OCI-LY7 (cell line): ENCODE measurements around the gene THRB. TPM values are rescaled to one million over a fixed set of nuclear protein-coding genes. Genes with fewer than 3 reads are reported as not detected.

Source experiments
- BruUV-seq: library from RNA; stranded (reverse); fragments of 400-500 nt; replicated peaks from 2 replicates; lab custom pipeline; 2021; lab: Mats Ljungman, UMichigan
- CTCF ChIA-PET: fragments of 300-600 bp; sonication (Branson Sonifier 250); formaldehyde crosslinking; loops from one replicate; lab custom pipeline; 2022; ENCODE audit warnings: antibody characterized with exemption; ENCODE audit not compliant: unreplicated experiment; lab: Charles Lee
- POLR2A ChIA-PET: fragments of 300-600 bp; sonication (Branson Sonifier 250); formaldehyde crosslinking; loops from one replicate; lab custom pipeline; 2022; ENCODE audit warnings: antibody characterized with exemption; lab: Charles Lee
- DNase-seq: peaks from one replicate; pipeline ENCODE4 v3.0.0-alpha.2; 2015; ENCODE audit warnings: low spot score
- H2AFZ ChIP-seq: fragments of 200-600 bp; sonication (generic), shearing (Covaris generic); 2 replicates; pipeline ENCODE4 v1.6.1; 2014; ENCODE audit warnings: mild to moderate bottlenecking, antibody characterized with exemption, low read length, moderate library complexity
- H3K27ac ChIP-seq: fragments of 200-600 bp; sonication (generic); 2 replicates; pipeline ENCODE4 v1.5.1; 2014; ENCODE audit warnings: mixed run types, low read depth, mild to moderate bottlenecking, moderate library complexity, low read length, inconsistent platforms; ENCODE audit not compliant: poor library complexity, severe bottlenecking
- H3K36me3 ChIP-seq: fragments of 200-600 bp; sonication (generic); 2 replicates; pipeline ENCODE4 v1.6.1; 2014; ENCODE audit warnings: mild to moderate bottlenecking, antibody characterized with exemption, low read length, moderate library complexity, mixed read lengths; ENCODE audit not compliant: insufficient read depth
- H3K4me1 ChIP-seq: fragments of 200-600 bp; sonication (generic); 2 replicates; pipeline ENCODE4 v1.5.1; 2014; ENCODE audit warnings: mild to moderate bottlenecking, low read length; ENCODE audit not compliant: insufficient read depth, poor library complexity, severe bottlenecking
- H3K4me2 ChIP-seq: fragments of 200-600 bp; sonication (generic); 2 replicates; pipeline ENCODE4 v1.6.1; 2014; ENCODE audit warnings: mild to moderate bottlenecking, low read length
- H3K4me3 ChIP-seq: fragments of 200-600 bp; sonication (generic); 2 replicates; pipeline ENCODE4 v1.5.1; 2014; ENCODE audit warnings: mild to moderate bottlenecking, low read depth, low read length; ENCODE audit not compliant: poor library complexity, severe bottlenecking
- H3K79me2 ChIP-seq: fragments of 200-600 bp; sonication (generic); 2 replicates; pipeline ENCODE4 v1.6.1; 2016; ENCODE audit warnings: low read depth, mild to moderate bottlenecking, low read length, moderate library complexity, mixed read lengths; ENCODE audit not compliant: insufficient read depth
- H3K9me2 ChIP-seq: fragments of 200-600 bp; sonication (generic); 2 replicates; pipeline ENCODE4 v1.6.1; 2016; ENCODE audit warnings: mild to moderate bottlenecking, low read length, mixed read lengths; ENCODE audit not compliant: insufficient read depth
- H3K9me3 ChIP-seq: fragments of 200-600 bp; sonication (generic); 2 replicates; pipeline ENCODE4 v1.6.1; 2014; ENCODE audit warnings: mild to moderate bottlenecking, mixed run types, low read length, mixed read lengths
- H4K20me1 ChIP-seq: fragments of 200-600 bp; sonication (generic); 2 replicates; pipeline ENCODE4 v1.6.1; 2014; ENCODE audit warnings: mild to moderate bottlenecking, antibody characterized with exemption, low read length, moderate library complexity, mixed read lengths; ENCODE audit not compliant: insufficient read depth
- EZH2phosphoT487 ChIP-seq: fragments of 200-600 bp; sonication (generic); IDR thresholded peaks from 2 replicates; pipeline ENCODE4 v1.6.1; 2018; ENCODE audit warnings: low read depth, borderline replicate concordance, mild to moderate bottlenecking, mixed run types, antibody characterized with exemption, low read length, moderate library complexity, mixed read lengths
- intact Hi-C: fragments of 100-400 bp; cut with micrococcal nuclease; formaldehyde crosslinking; loops from one replicate; pipeline ENCODE4 v1.10.0; 2022; ENCODE audit not compliant: unreplicated experiment
- total RNA-seq, 2 experiments: library from RNA; depleted of rRNA in 1 of 2; stranded (reverse); fragments of >200 nt in 1 of 2; shearing (Covaris generic) in 1 of 2; gene quantifications; 2 replicates each; pipeline ENCODE4 v1.2.3, GENCODE V29; 2014 to 2022
- TF ChIP-seq, protein P1 (sequence below): fragments of 200-600 bp; sonication (generic); conservative IDR thresholded peaks from 2 replicates; pipeline ENCODE4 v1.5.1; 2014; ENCODE audit warnings: mild to moderate bottlenecking, antibody characterized with exemption, low read length, moderate library complexity, mixed read lengths

Gene THRB
- total RNA-seq, 2 experiments from 2014 or later, result not detected

DNA sequence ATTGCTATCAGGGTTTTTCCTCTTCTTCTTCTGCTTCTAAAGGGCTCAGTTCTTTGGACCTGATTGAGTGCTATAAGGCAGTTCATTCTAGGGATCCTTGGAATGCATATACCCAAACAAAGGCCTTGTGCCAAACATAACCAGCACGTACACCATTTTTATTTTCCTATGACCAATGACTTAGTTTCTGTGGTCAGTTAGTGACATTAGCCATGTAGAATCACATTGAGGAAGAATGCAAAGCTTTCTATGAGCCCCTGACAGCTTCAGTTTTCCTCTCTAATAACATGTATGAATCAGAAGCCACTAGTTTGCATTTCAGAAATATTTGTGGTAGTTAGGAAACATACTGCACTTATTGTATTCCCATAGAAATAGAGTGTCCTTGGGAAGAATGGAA lies 240.0 kb downstream of the THRB start:
- POLR2A ChIA-PET, result interaction anchor here (0.5 to 0.6 kb wide), 2 partner anchors 159 to 212 kb away, joined by 3 read pairs; no protein-coding TSS in a partner anchor
- intact Hi-C loops, result no loop called here
- no peak for DNase-seq
- no peak overlapping the region for H3K4me3 ChIP-seq
- H3K79me2 ChIP-seq, result no peaks in the 10 kb centered on the region
- BruUV-seq, result no TSS peak
- no peak overlapping the region for H2AFZ ChIP-seq
- H3K9me2 ChIP-seq, result no peaks in the 10 kb centered on the region
- CTCF ChIA-PET, result no interaction called here
- TF ChIP-seq, protein P1, sequence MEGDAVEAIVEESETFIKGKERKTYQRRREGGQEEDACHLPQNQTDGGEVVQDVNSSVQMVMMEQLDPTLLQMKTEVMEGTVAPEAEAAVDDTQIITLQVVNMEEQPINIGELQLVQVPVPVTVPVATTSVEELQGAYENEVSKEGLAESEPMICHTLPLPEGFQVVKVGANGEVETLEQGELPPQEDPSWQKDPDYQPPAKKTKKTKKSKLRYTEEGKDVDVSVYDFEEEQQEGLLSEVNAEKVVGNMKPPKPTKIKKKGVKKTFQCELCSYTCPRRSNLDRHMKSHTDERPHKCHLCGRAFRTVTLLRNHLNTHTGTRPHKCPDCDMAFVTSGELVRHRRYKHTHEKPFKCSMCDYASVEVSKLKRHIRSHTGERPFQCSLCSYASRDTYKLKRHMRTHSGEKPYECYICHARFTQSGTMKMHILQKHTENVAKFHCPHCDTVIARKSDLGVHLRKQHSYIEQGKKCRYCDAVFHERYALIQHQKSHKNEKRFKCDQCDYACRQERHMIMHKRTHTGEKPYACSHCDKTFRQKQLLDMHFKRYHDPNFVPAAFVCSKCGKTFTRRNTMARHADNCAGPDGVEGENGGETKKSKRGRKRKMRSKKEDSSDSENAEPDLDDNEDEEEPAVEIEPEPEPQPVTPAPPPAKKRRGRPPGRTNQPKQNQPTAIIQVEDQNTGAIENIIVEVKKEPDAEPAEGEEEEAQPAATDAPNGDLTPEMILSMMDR, result no peak
- no peak for TF ChIP-seq EZH2phosphoT487
- no peaks in the 10 kb centered on the region for H3K36me3 ChIP-seq
- no peak overlapping the region for H3K4me2 ChIP-seq
- no peaks in the 10 kb centered on the region for H3K4me1 ChIP-seq
- no peaks in the 10 kb centered on the region for H4K20me1 ChIP-seq
- no peak overlapping the region for H3K27ac ChIP-seq
- H3K9me3 ChIP-seq, result no peaks in the 10 kb centered on the region

DNA sequence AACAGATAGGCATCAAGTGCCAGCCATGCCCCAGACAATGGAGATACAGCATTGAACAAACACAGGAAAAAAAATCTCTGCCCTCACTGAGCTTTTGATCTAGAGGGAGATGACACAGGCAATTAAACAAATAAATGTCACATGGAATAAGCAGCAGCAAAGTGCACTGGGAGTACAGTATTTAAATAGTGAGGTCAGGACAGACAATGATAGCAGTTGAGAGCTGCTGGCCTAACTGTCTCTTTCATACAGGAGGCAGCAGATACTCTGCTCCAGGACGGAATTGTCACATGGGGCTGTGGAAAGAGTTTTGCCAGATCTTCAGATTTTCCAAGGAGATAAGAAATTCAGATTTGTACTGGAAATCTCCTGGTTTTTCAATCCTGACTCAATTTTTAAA lies 241.3 kb downstream of the THRB start:
- Histone ChIP-seq H3K4me1 (no peaks in the 10 kb centered on the region), H3K4me3 (no peak overlapping the region), H2AFZ (no peak overlapping the region), H3K27ac (no peak overlapping the region), H3K79me2 (no peaks in the 10 kb centered on the region), H3K9me3 (no peaks in the 10 kb centered on the region), H3K9me2 (no peaks in the 10 kb centered on the region), H3K36me3 (no peaks in the 10 kb centered on the region), H4K20me1 (no peaks in the 10 kb centered on the region), H3K4me2 (no peak overlapping the region)
- POLR2A ChIA-PET, result no interaction called here
- BruUV-seq, result no TSS peak
- intact Hi-C loops, result no loop called here
- no peak for DNase-seq
- CTCF ChIA-PET, result no interaction called here
- TF ChIP-seq EZH2phosphoT487, result no peak
- TF ChIP-seq, protein P1, result no peak

DNA sequence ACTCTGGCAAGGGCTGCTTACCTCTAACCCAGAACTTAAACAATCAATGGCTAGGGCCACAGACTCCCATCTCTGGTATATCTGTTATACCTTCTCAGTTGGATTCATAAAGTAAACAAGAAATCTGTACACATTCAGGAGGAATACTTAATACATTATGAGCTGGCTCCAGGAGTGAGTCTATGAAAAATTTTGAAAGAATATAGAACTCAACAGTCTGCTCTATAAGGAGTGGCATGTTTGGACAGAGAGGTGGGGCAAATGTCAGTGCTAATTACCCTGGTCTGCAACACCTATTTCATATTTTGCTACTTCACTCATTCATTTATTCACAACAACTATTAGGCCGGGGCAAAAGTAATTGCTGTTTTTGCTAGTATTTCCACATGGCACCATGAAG lies 245.1 kb downstream of the THRB start:
- Histone ChIP-seq H3K9me3 (no peaks in the 10 kb centered on the region), H2AFZ (no peak overlapping the region), H3K4me3 (no peak overlapping the region), H4K20me1 (no peaks in the 10 kb centered on the region), H3K9me2 (no peaks in the 10 kb centered on the region), H3K36me3 (no peaks in the 10 kb centered on the region), H3K4me1 (no peaks in the 10 kb centered on the region), H3K27ac (no peak overlapping the region), H3K4me2 (no peak overlapping the region), H3K79me2 (no peaks in the 10 kb centered on the region)
- POLR2A ChIA-PET, result no interaction called here
- CTCF ChIA-PET, result no interaction called here
- BruUV-seq, result no TSS peak
- TF ChIP-seq, protein P1, result no peak
- no peak for TF ChIP-seq EZH2phosphoT487
- no peak for DNase-seq
- intact Hi-C loops, result no loop called here
